HG03378 (cell line): ENCODE measurements around the gene PDS5B.
"Not testable (repeated sequence)": the region's sequence is repeated elsewhere in the genome, so short reads cannot be mapped to it uniquely, and the experiment has no call there.

ENCODE experiments used
- ATAC-seq: cut with Tn5 transposase; IDR thresholded peaks from one replicate; pipeline ENCODE4 v1.9.1; 2021; ENCODE audit warnings: mild to moderate bottlenecking, moderate library complexity; ENCODE audit not compliant: unreplicated experiment

Gene PDS5B

DNA sequence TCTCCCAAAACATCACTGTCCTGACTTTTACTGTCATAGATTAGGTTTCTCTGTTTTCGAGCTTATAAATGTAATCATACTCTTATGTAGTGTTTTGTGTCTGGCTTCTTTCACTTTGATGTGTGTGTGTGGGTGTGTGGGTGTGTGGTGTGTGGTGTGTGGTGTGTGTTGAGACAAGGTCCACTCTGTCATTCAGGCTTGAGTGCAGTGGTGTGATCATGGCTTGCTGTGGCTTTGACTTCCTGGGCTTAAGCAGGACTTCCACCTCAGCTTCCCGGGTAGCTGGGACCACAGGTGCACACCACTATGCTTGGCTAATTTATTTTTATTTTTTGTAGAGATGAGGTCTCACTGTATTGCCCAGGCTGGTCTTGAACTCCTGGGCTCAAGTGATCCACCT is 59.6 kb downstream of the PDS5B start:
- ATAC-seq = no peak

DNA sequence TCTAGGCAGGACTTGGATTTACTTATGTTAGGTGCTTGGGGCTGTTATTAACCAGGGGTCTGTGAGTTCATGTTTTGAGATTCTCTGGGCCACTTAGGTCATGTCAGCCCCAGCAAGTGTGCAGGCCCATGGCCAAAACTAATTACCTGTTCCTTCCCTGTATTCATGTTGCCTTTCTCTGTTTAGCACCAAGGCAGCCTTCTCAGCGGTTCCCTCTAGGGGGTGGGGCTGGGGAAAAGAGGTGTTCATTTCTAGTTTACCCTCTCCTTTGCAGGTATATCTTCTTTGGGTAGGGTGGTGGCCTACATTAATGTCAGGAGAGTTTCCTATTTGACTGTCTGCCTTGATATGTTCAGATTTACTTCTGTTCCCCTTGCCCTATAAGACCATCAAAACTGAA is 61.7 kb downstream of the PDS5B start:
- ATAC-seq = no peak

DNA sequence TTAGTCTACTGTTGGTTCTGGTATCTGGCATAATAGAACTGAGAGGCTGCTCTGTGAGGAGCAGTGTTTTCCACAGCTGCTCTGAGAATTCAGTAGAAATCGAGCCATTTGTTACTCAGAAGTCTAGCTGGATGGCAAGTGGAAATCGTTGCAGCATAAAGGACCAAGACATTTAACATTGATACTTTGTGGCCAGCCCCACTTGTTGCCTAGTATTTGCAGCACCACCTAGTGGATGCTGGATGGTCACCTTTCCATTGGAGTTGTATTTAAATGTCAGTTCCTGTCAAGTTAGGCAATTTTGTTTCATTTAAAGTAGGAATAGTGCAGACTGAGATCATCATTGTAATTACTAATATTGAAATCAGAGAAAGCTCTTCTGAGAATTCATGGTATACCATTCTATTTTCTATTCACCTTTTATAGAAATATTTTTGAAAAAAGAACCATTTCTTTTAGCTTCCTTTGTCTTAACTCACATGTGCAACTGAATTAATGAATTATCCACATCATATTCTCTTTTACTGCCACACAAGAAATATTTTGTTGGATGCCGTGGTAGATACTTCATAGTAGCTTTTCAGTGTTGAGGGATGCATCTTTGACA is 64.6 kb downstream of the PDS5B start:
- peak; percentile 73 for ATAC-seq

DNA sequence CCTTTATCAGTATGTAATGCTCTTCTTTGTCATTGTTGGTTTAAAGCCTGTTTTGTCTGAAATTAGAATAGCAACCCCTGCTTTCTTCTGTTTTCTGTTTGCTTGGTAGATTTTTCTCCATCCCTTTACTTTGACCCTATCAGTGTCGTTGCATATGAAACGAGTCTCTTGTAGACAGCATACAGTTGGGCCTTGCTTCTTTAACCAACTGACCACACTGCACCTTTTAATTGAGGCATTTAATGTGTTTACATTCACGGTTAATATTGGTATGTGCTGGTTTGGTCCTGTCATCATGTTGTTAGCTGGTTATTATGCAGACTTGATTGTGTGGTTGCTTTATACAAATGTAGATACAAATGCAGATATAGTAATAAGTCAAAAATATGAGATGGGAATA is 71.1 kb downstream of the PDS5B start:
- no peak for ATAC-seq

DNA sequence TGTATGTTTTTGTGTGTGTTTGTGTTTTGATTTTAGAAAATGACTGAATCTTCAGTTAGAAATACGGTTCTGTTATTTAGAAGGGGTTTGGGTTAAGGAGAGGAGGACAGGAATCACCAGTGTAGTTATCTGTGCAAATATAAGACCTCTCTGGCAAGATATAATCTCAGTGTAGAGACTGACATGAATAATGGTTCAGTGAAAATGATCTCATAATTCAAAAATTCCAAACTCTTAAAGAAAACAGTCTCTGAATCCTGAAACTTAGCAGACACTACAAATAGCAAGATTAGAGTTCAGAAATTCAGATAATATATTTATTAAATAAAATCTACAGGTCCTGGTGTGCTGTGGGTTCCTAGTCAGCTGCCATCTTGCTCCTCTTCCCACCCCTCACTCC is 73.5 kb downstream of the PDS5B start:
- no peak for ATAC-seq

DNA sequence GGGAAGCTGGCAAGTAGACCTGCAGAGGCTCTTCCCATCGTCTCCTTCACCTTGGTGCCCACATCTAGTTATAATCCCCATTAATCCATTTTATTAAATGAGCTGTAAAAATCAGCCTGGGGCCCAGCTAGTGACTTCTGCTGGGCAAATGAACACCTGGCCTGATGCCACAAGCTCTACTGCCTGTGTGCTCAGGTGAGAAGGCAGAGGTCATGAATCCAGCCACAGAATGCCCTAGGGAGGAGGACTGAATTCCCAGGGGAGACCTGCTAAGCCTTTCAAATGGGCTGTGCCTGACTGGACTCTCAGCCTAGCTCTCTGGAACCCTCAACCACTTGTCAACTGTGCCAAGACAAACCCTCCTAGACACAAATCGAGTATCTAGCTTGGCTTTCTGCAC is 74.0 kb downstream of the PDS5B start:
- ATAC-seq = no peak

DNA sequence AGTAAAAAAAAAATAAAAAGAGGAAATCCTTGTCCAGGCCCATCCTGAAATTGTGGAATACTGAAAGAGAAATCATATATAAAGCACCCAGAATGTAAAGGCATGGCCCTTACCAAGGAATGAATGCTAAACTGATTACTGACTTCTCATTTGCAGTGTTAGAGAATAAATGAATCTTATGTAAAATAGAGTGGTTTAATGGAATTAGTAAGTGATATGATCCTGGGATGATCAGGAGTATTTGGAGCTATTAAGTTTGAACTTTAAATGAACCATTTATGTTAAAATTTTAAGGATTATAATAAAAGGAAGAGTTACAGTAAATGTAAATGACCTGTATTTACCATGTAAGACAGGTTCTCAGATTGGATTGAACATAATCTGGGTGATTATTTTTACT is 75.4 kb downstream of the PDS5B start:
- ATAC-seq = no peak

DNA sequence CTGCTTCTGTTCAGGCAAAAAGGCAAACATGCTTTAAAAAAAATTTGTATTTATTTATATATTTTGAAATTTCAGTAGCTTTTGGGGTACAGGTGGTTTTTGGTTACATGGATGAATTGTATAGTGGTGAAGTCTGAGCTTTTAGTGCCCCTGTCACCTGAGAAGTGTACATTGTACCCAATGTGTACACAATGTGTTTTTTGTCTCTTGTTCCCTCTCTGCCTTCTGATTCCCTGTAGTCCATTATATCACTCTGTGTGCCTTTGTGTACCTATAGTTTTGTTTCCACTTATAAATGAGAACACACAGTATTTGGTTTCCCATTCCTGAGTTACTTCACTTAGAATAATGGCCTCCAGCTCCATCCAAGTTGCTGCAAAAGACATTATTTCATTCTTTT is 77.4 kb downstream of the PDS5B start:
- ATAC-seq = no peak

DNA sequence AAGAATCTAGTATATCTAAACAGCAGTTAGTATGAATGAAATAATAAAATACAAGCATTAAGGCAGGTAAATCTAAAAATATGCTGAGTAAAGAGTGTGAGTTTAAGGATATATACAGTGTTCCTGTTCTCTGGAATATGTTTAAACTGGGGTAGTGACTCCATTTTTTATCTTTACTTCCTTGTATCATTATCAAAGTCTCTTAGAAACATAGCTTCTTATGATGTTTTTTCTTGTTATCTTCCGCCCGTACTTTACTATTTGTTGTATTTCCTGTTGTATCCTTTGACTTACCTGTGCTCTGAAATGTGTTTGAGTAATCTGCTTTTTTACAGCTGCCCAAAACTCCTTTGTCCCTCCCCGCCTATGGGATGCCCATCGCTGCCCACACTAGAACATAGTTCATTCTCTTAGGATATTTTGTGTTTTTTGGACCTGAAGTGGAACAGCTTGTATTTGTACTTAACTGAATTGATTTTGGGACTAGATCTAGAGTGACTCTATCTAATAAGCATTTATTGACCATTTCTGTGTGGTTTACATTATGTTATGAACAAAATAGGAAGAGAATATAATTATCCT is 80.8 kb downstream of the PDS5B start:
- ATAC-seq = no peak

DNA sequence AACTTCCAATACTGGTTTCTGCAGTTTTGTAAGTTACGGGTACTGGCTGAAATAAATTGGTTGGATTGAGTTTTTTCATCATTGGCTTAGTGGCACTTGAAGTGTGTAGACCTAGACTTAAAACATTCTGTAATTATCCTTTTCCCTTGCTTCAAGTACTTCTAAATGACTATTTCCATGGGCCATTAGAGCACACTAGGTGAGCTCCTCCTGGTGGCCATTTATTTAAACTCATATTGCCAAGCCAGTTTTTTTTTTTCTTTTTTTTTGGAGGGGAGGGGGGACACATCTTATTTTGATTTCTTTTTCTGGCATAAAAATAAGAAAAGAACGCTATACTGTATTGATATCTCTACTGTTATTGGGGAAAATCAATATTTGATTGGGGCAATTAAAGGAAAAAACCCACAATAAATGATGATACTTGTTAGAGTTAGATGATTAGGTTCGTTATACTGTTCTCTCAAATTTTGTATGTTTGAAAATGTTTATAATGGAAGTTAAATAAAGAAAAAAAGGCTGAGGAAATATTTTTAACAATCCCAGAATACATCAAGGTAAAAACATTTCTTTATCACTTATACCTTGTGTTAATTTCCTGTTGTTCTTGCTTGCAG is 82.9 kb downstream of the PDS5B start:
- no peak for ATAC-seq

DNA sequence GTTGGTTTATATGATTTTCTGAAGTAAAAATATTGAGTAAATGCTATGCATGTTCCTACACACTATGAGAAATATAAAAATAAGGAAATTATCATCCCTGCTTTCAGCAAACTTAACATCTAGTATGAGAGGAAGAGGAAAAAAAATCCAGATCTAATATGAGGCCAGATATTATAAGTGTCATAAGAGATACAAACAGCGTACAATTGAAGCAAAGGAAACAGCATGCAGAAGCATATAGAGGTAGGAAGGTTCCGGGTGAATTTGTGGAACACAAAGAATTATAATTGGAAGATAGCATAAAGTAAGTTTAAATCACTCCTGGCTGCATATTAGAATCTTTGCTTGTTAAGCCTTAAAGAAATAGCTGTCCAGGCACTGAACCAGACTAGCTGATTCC is 88.3 kb downstream of the PDS5B start:
- ATAC-seq = no peak

DNA sequence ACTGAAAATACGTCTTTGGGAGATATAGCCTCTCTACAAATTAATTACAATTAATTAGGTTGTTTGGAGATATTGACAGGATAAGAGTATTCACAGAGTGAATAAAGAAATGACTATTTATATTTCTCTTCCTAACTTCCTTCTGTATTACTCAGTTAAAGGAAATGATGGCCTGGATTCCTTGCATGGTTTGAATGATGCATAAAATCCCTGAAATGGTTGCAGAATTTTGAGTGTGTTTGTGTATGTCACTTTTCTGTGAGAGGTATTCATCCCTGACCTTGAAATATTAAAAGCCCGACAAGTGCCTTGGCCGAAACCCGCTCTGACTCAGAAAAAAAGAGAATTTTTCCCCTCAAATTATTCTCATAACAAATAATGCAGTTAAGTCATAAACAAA is 90.0 kb downstream of the PDS5B start:
- no peak for ATAC-seq

DNA sequence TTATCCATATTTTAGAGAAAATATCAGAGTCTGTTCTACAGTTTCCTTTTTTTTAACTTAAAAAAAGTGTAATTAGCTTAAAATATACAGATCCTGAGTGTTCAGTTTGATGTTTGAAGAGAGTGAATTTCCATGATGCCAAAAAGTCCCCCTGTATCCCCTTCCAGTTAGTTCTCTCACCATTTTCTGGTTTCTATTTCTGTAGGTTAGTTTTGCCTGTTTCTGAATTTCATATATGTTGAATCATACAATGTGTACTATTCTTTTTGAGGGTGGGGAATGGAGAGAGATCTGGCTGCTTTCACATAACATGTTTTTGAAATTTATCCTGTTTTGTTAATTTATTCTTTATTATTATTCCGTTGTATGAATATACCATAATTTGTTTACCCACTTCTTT is 95.9 kb downstream of the PDS5B start:
- no peak for ATAC-seq

DNA sequence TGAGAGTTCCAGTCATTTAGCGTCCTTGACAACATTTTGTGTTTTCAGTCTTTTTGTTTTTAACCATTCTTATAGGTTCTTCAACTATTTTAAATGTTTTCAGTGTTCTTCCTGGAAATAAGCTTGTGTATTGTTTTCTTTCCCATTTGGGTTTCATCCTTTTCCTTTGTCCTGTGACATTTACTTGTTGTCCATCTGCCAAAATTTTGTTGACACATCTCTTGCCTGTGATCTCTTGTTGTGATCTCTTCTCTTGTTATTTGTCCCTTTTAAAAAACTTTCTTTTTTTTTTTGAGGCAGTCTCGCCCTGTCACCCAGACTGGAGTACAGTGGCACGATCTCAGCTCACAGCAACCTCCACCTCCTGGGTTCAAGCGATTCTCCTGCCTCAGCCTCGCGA is 96.5 kb downstream of the PDS5B start:
- ATAC-seq = no peak

DNA sequence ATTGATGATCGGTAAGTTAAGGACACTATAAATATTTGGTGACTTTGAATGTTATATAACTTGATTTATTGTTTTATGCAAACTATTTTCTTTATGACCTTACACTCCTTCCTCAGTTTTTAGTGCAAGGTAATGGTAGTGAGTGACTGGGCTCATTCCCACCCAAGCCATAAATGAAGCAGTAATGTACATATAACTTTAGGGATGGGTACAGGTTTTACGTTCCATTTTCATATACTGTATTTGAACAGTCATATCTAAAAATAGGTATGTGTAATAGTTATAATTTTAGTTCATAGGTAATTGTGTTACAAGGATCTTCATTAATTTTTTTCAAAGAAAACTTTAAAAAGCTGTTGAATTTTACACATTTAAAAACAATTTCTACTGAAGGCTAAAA is 101.0 kb downstream of the PDS5B start:
- ATAC-seq = no peak

DNA sequence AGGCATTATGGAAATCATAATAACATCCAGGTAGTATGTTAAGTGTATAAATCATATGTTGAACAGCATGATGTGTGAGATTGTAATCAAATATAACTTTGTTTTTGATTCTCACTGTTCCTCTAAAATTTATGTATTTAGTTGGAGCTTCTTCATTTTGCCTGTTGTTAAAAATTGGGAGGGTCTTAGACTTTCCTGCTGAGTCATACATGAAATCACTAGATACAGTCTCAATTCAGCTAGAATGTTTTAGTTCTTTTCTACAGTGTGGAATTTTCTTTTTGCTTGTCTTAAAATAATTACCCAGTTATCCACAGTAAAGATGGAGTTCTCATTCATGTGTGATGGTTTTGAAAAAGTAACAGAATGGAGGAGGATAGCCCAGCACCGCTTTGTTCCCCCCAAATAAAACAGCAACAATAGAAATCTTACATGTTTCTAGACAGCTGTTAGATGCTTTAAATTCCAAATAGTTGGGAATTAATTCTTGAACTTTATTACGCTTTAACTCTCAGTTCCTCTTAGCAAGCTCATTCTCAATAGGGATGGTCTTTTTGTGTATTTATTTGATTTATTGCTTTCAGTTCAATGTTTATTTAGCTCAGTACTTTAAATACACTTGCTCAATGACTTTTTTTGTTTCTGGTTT is 109.5 kb downstream of the PDS5B start:
- no peak for ATAC-seq

DNA sequence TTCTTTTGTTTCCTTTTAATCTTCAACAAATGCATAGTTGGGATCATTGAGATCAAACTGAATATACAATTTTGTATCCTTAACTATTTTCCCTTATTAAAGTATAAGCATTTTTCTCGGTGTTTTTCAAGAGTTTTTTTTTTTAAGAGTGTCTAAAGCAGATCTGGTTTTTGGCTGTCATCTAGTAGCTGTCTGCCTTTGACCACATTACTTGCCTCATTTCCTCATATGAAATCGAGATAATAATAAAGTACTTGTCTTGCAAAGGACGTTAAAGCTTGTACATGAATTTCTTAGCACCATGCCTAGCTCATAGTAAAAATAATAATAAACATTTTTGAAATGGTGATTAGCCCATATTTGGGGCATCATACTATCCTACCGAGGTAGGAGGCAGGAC is 121.2 kb downstream of the PDS5B start:
- no peak for ATAC-seq

DNA sequence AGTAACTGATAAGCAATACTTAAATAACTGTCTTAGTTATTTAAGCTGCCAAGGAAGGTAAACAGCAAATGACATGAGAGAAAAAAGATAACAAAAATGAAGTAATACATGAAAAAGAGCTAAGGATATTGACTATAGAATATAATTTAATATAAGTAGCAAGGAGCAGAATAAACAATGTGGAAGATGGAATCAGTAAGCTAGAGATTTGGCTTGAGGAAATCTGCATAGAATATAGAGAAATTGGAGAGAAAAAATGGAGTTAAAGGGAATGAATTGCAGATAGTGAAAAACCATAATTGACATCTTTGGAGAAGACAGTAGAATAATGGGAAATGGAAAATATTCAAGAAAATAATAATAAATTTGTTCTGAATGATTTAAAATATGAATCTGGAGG is 127.1 kb downstream of the PDS5B start:
- ATAC-seq = no peak

DNA sequence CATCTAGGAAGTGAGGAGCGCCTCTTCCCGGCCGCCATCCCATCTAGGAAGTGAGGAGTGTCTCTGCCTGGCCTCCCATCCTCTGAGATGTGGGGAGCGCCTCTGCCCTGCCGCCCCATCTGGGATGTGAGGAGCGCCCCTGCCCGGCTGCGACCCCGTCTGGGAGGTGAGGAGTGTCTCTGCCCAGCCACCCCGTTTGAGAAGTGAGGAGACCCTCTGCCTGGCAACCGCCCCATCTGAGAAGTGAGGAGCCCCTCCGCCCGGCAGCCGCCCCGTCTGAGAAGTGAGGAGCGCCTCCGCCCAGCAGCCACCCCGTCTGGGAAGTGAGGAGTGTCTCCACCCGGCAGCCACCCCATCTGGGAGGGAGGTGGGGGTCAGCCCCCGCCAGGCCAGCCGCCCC is 129.9 kb downstream of the PDS5B start:
- ATAC-seq = not testable (repeated sequence)

DNA sequence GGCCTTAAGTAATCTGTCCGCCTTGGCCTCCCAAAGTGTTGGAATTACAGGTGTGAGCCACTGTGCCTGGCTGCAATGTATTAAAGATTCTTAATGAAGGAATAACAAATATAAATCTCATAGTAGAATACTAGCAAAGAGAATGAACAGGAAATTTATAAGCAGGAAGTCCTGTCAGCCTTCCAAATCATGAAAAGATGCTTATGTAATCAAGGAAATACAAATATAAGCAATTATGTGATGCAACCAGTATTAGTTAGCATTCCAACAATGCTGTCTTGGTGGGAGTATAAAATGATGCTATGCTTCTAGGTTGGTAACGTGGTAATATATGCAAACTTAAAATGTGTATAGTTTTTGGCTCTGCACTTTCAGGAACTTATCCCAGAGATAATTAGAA is 133.8 kb downstream of the PDS5B start:
- no peak for ATAC-seq

DNA sequence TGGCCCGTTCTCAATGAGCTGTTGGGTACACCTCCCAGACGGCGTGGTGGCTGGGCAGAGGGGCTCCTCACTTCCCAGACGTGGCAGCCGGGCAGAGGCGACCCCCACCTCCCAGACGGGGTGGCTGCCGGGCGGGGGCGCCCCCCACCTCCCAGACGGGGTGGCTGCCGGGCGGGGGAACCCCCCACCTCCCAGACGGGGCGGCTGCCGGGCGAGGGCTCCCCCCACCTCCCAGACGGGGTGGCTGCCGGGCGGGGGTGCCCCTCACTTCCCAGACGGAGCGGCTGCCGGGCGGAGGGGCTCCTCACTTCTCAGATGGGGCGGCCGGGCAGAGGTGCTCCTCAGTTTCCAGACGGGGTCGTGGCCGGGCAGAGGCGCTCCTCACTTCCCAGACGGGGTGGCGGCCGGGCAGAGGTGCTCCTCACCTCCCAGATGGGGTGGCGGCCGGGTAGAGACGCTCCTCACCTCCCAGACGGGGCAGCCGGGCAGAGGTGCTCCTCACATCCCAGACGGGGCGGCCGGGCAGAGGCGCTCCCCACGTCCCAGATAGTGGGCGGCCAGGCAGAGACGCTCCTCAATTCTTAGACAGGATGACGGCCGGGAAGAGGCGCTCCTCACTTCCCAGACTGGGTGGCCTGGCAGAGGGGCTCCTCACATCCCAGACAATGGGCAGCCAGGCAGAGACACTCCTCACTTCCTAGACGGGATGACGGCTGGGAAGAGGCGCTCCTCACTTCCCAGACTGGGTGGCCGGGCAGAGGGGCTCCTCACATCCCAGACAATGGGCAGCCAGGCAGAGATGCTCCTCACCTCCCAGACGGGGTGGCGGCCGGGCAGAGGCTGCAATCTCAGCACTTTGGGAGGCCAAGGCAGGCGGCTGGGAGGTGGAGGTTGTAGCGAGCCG is 135.1 kb downstream of the PDS5B start:
- not testable (repeated sequence) for ATAC-seq
